DOHH2 (cell line): ENCODE results near the gene ALK.

Experiments
- H3F3A ChIP-seq: fragments of 200-600 bp; sonication (generic), shearing (Covaris generic); 2 replicates; pipeline ENCODE4 v1.6.0; 2016; ENCODE audit warnings: antibody characterized with exemption, mild to moderate bottlenecking; ENCODE audit not compliant: control insufficient read depth, insufficient read depth
- H3K27ac ChIP-seq: fragments of 200-600 bp; sonication (generic); 2 replicates; pipeline ENCODE4 v1.5.1; 2014; ENCODE audit warnings: low read depth, mild to moderate bottlenecking, low read length, moderate library complexity
- H3K27me3 ChIP-seq: fragments of 200-600 bp; sonication (generic); 2 replicates; pipeline ENCODE4 v1.6.1; 2014; ENCODE audit warnings: mild to moderate bottlenecking, low read length, mixed read lengths; ENCODE audit not compliant: control insufficient read depth
- H3K36me3 ChIP-seq: fragments of 200-600 bp; sonication (generic); 2 replicates; pipeline ENCODE4 v1.6.1; 2014; ENCODE audit warnings: mild to moderate bottlenecking, low read length, moderate library complexity, mixed read lengths; ENCODE audit not compliant: control insufficient read depth
- H3K4me1 ChIP-seq: fragments of 200-600 bp; sonication (generic); 2 replicates; pipeline ENCODE4 v1.6.1; 2014; ENCODE audit warnings: mild to moderate bottlenecking, low read length, mixed read lengths; ENCODE audit not compliant: control insufficient read depth
- H3K4me2 ChIP-seq: fragments of 200-600 bp; sonication (generic); 2 replicates; pipeline ENCODE4 v1.6.0; 2014; ENCODE audit warnings: mild to moderate bottlenecking, low read length, moderate library complexity
- H3K4me3 ChIP-seq: fragments of 200-600 bp; sonication (generic); 2 replicates; pipeline ENCODE4 v1.5.1; 2014; ENCODE audit warnings: mild to moderate bottlenecking, low read length, mixed read lengths
- H3K79me2 ChIP-seq: fragments of 200-600 bp; sonication (generic); 2 replicates; pipeline ENCODE4 v1.6.1; 2014; ENCODE audit warnings: mild to moderate bottlenecking, low read length, mixed read lengths; ENCODE audit not compliant: control insufficient read depth
- H3K9me2 ChIP-seq: fragments of 200-600 bp; sonication (generic); replicated peaks from 2 replicates; pipeline ENCODE4 v1.6.1; 2014; ENCODE audit warnings: mild to moderate bottlenecking, low read length, mixed read lengths; ENCODE audit not compliant: control insufficient read depth
- H3K9me3 ChIP-seq: fragments of 200-600 bp; sonication (generic); 2 replicates; pipeline ENCODE4 v1.6.1; 2014; ENCODE audit warnings: antibody characterized with exemption, low read length, mixed read lengths; ENCODE audit not compliant: control insufficient read depth, insufficient read depth
- H4K20me1 ChIP-seq: fragments of 200-600 bp; sonication (generic); 2 replicates; pipeline ENCODE4 v1.6.0; 2014; ENCODE audit warnings: low read depth, mild to moderate bottlenecking, antibody characterized with exemption, low read length, moderate library complexity; ENCODE audit not compliant: control insufficient read depth, insufficient read depth
- EZH2phosphoT487 ChIP-seq: fragments of 200-600 bp; sonication (generic); IDR thresholded peaks from 2 replicates; pipeline ENCODE4 v1.6.1; 2017; ENCODE audit warnings: borderline replicate concordance, mild to moderate bottlenecking, antibody characterized with exemption, low read length, moderate library complexity, mixed read lengths
- TF ChIP-seq, protein P1 (sequence below): fragments of 200-600 bp; sonication (generic); IDR thresholded peaks from one replicate; pipeline ENCODE4 v1.5.1; 2014; ENCODE audit warnings: antibody characterized with exemption, mild to moderate bottlenecking, low read depth, low read length; ENCODE audit not compliant: poor library complexity, severe bottlenecking

ALK gene

DNA sequence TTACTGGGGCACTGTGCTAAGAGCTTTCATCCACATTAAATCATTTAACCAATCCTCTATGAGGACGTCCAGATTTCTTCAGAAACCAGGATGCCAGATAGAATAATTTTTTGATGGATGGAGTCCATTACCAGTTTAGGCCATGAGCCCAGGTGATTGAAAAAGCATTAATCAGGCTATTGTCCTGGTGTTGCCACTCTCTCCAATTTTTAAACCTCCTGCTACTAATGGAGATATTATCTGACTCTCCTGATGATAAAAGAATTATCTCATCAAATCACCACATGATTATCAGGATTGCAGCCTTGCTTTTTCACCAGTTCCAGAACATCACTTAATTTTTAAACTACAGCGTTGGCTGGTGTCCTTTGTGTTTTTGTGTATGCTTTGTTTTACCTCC, 404.0 kb downstream of the ALK start:
- no peak overlapping the region for H3K4me3 ChIP-seq
- no peaks in the 10 kb centered on the region for H4K20me1 ChIP-seq
- no peak overlapping the region for H3K4me2 ChIP-seq
- TF ChIP-seq, protein P1, sequence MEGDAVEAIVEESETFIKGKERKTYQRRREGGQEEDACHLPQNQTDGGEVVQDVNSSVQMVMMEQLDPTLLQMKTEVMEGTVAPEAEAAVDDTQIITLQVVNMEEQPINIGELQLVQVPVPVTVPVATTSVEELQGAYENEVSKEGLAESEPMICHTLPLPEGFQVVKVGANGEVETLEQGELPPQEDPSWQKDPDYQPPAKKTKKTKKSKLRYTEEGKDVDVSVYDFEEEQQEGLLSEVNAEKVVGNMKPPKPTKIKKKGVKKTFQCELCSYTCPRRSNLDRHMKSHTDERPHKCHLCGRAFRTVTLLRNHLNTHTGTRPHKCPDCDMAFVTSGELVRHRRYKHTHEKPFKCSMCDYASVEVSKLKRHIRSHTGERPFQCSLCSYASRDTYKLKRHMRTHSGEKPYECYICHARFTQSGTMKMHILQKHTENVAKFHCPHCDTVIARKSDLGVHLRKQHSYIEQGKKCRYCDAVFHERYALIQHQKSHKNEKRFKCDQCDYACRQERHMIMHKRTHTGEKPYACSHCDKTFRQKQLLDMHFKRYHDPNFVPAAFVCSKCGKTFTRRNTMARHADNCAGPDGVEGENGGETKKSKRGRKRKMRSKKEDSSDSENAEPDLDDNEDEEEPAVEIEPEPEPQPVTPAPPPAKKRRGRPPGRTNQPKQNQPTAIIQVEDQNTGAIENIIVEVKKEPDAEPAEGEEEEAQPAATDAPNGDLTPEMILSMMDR, result no peak
- TF ChIP-seq EZH2phosphoT487, result no peak
- H3K27me3 ChIP-seq, result no peaks in the 10 kb centered on the region
- H3K9me2 ChIP-seq, result no peaks in the 10 kb centered on the region
- no peaks in the 10 kb centered on the region for H3K36me3 ChIP-seq
- no peaks in the 10 kb centered on the region for H3K79me2 ChIP-seq
- no peaks in the 10 kb centered on the region for H3K4me1 ChIP-seq
- no peak overlapping the region for H3K27ac ChIP-seq
- no peaks in the 10 kb centered on the region for H3K9me3 ChIP-seq
- no peaks in the 10 kb centered on the region for H3F3A ChIP-seq

DNA sequence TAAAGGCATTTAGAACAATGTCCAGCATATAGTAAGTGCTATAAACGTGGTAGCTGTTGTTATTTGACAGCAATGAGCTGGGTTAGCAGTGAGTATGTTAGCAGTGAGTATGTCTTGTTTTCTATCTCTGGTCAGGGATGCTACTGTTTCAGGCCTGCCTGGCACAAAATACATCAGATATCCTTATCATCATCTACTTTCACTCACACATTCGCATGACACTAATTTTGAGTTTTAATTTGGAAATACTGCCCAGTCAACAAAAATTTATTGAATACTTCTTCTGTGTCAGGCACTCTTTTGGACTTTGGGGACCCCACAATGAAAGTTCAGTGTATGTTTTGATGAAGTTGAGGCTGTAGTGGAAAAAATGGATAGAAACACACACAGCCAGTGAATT, 404.6 kb downstream of the ALK start:
- Histone ChIP-seq H4K20me1 (no peaks in the 10 kb centered on the region), H3K4me3 (no peak overlapping the region), H3K27me3 (no peaks in the 10 kb centered on the region), H3K9me3 (no peaks in the 10 kb centered on the region), H3K36me3 (no peaks in the 10 kb centered on the region), H3K4me1 (no peaks in the 10 kb centered on the region), H3F3A (no peaks in the 10 kb centered on the region), H3K4me2 (no peak overlapping the region), H3K79me2 (no peaks in the 10 kb centered on the region), H3K27ac (no peak overlapping the region), H3K9me2 (no peaks in the 10 kb centered on the region)
- TF ChIP-seq, protein P1, result no peak
- TF ChIP-seq EZH2phosphoT487, result no peak

DNA sequence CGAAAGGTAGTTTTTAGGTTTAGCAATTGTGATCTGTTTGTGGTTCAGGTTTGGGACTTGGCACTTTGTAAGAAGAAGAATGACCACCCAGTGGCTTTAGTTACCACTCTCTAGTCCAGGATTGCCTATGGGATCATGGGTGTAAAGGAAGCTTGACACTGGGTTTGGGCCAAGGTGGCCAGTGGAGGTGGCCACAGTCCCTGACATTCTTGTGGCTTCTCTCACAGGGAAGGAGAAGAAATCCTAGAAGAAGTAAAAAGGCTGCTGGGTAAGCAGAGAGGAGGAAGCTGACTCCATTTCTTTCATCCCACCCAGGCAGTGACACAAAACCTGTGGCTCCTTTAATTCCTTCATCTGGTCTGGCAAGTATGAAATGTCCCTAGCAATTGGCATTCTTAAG, 411.5 kb downstream of the ALK start:
- Histone ChIP-seq H4K20me1 (no peaks in the 10 kb centered on the region), H3F3A (no peaks in the 10 kb centered on the region), H3K4me2 (no peak overlapping the region), H3K9me2 (no peaks in the 10 kb centered on the region), H3K79me2 (no peaks in the 10 kb centered on the region), H3K4me3 (no peak overlapping the region), H3K36me3 (no peaks in the 10 kb centered on the region), H3K9me3 (no peaks in the 10 kb centered on the region), H3K27me3 (no peaks in the 10 kb centered on the region), H3K27ac (no peak overlapping the region), H3K4me1 (no peaks in the 10 kb centered on the region)
- TF ChIP-seq, protein P1, result no peak
- TF ChIP-seq EZH2phosphoT487, result no peak

DNA sequence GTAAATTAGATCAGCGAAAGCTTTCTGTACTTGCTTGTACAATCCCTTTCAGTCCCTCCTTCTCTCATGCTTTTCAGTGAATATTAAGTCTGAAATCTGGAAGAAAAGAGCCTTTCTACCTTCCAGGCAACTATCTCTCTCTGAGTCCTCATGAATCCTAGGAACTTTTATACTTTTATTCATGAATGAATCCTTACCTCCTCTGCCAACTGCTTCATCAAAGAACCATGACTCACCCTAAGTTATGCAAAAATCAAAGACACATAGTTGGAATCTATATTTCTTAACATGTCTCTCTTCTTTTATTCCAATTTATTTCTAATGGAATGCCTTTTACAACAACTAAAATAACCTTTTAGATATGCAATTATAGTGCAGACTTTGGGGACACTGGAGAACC, 412.0 kb downstream of the ALK start:
- Histone ChIP-seq H3K27me3 (no peaks in the 10 kb centered on the region), H3K36me3 (no peaks in the 10 kb centered on the region), H4K20me1 (no peaks in the 10 kb centered on the region), H3K9me2 (no peaks in the 10 kb centered on the region), H3K27ac (no peak overlapping the region), H3K9me3 (no peaks in the 10 kb centered on the region), H3K4me1 (no peaks in the 10 kb centered on the region), H3K4me3 (no peak overlapping the region), H3F3A (no peaks in the 10 kb centered on the region), H3K79me2 (no peaks in the 10 kb centered on the region), H3K4me2 (no peak overlapping the region)
- TF ChIP-seq EZH2phosphoT487, result no peak
- TF ChIP-seq, protein P1, result no peak
